Gastrocnemius medialis (tissue), 4 donors: ENCODE results near the gene ST6GALNAC3.

Experiments used
- POLR2A ChIP-seq, 2 donors: fragments of 450-650 bp; IDR thresholded peaks; one replicate each; pipeline ENCODE4 v1.6.1; 2017; ENCODE audit warnings: antibody characterized with exemption in 2 of 2, mild to moderate bottlenecking in 2 of 2, moderate library complexity in 2 of 2
- TF ChIP-seq, protein P1 (sequence below), 5 experiments: fragments of 450-650 bp in 3 of 5; fragments of 200-600 bp in 2 of 5; sonication (generic) in 2 of 5; IDR thresholded peaks in 4 of 5; conservative IDR thresholded peaks in 1 of 5; 1 replicate in 4 of 5; 2 replicates in 1 of 5; pipeline ENCODE4 v1.5.1; 2016 to 2019; ENCODE audit warnings: antibody characterized with exemption in 5 of 5, mild to moderate bottlenecking in 3 of 5, moderate library complexity in 3 of 5

DNA sequence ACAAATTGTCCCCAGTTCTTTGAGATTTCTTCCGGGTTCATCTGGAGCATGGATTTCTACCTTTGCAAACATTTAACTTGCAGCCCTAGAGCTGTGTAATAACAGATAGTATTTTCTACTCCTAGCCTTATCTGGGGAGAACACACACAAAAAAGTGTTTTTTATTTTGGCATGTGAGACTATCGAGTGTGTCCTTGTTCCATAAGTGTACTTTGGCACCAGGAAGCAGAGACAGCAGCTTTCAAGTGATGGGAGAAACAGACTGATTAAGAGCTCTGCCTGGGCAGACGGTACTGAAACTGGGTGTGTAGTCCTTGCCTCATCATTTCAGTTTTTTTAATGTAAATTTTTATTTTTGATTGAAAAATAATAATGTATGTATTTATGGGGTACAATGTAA, 297.4 kb downstream of the ST6GALNAC3 start:
- TF ChIP-seq, protein P1, sequence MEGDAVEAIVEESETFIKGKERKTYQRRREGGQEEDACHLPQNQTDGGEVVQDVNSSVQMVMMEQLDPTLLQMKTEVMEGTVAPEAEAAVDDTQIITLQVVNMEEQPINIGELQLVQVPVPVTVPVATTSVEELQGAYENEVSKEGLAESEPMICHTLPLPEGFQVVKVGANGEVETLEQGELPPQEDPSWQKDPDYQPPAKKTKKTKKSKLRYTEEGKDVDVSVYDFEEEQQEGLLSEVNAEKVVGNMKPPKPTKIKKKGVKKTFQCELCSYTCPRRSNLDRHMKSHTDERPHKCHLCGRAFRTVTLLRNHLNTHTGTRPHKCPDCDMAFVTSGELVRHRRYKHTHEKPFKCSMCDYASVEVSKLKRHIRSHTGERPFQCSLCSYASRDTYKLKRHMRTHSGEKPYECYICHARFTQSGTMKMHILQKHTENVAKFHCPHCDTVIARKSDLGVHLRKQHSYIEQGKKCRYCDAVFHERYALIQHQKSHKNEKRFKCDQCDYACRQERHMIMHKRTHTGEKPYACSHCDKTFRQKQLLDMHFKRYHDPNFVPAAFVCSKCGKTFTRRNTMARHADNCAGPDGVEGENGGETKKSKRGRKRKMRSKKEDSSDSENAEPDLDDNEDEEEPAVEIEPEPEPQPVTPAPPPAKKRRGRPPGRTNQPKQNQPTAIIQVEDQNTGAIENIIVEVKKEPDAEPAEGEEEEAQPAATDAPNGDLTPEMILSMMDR (IDR thresholded peaks at IDR 0.05 in 4 of 5, conservative IDR thresholded peaks at IDR 0.05 in 1 of 5): no peak
- no peak for TF ChIP-seq POLR2A (IDR thresholded peaks at IDR 0.05)
